ENCODE data around the gene EYA2. TPM values are rescaled to one million over a fixed set of nuclear protein-coding genes. Genes with fewer than 3 reads are reported as not detected.

EYA2 gene
- total RNA-seq, 4 donors from 2014 or later, result 0.47 to 4.1 (median 2.2) TPM

- peaks cover 0 to 2% (median 0%) of the 10 kb centered on the region in 3 donors for H3K9me3 ChIP-seq
- ATAC-seq, result no peak
- no peak for TF ChIP-seq POLR2A (IDR thresholded peaks at IDR 0.05)
Measured at GRCh38 chr20:47009784-47010183, 115.1 kb downstream of the EYA2 start.

DNA sequence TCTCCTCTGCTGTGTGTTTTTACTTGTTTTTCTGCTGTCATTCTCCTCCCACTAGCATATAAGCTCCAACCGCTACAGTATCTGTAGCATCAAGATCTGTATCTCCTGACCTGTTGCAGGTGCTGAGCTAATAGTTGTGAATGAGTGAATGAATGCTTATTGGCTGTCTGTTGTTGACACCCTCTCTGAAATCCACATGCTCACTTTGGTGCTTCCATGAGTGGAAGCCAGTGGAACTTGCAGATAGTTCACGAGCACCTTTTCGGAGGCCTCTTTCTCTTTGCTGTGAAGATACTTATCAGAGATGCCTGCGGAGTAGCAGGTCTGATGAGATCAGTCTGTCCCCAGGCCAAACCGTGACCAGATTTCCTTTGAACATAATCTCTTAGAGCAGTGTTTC, 117.3 kb downstream of the EYA2 start:
- no peak for ATAC-seq
- no peaks in the 10 kb centered on the region for H3K9me3 ChIP-seq
- no peak overlapping the region for H3K4me3 ChIP-seq
- 61 to 79% methylated on average over 5 of the region's 5 CpGs for WGBS, 2 donors (ENCODE audit: low coverage in 1 of 2)
- TF ChIP-seq EP300 (IDR thresholded peaks at IDR 0.05) (no peak), CTCF (IDR thresholded peaks at IDR 0.05) (no peak)
- no peaks in the 10 kb centered on the region for H3K27me3 ChIP-seq
- no peak overlapping the region for H3K27ac ChIP-seq
- no peaks in the 10 kb centered on the region for H3K36me3 ChIP-seq
- no peaks in the 10 kb centered on the region for H3K4me1 ChIP-seq

More at GRCh38 chr20:47009784-47010183, 115.1 kb downstream of the EYA2 start:
- no peak overlapping the region for H3K27ac ChIP-seq
- H3K36me3 ChIP-seq, result peaks cover 0 to 5% of the 10 kb centered on the region in 2 donors
- no peaks in the 10 kb centered on the region for H3K4me1 ChIP-seq
- H3K27me3 ChIP-seq, result peaks cover 3% of the 10 kb centered on the region
- H3K4me3 ChIP-seq, result no peak overlapping the region

- peaks cover 0 to 6% (median 0%) of the 10 kb centered on the region in 3 donors for H3K4me1 ChIP-seq
- no peaks in the 10 kb centered on the region for H3K27me3 ChIP-seq
- WGBS, 2 donors (ENCODE audit: low coverage in 1 of 2), result 69 to 85% methylated on average over 7 to 8 of the region's 8 CpGs
- no peak for TF ChIP-seq POLR2AphosphoS5 (IDR thresholded peaks at IDR 0.05)
- TF ChIP-seq POLR2A (IDR thresholded peaks at IDR 0.05), result no peak
- TF ChIP-seq CTCF (IDR thresholded peaks at IDR 0.05), result no peak
- no peak for TF ChIP-seq EP300 (IDR thresholded peaks at IDR 0.05)
- H3K4me3 ChIP-seq, result no peak overlapping the region
- no peak overlapping the region for H3K27ac ChIP-seq
- H3K9me3 ChIP-seq, result no peaks in the 10 kb centered on the region
- no peak for ATAC-seq
- H3K36me3 ChIP-seq, result no peaks in the 10 kb centered on the region
Measured at GRCh38 chr20:47013606-47014005, 119.0 kb downstream of the EYA2 start.

GRCh38 chr20:47016068-47016664, 121.5 kb downstream of the EYA2 start:
- H3K4me1 ChIP-seq, result peaks cover 0 to 29% (median 0%) of the 10 kb centered on the region in 3 donors
- no peak overlapping the region for H3K4me3 ChIP-seq

DNA sequence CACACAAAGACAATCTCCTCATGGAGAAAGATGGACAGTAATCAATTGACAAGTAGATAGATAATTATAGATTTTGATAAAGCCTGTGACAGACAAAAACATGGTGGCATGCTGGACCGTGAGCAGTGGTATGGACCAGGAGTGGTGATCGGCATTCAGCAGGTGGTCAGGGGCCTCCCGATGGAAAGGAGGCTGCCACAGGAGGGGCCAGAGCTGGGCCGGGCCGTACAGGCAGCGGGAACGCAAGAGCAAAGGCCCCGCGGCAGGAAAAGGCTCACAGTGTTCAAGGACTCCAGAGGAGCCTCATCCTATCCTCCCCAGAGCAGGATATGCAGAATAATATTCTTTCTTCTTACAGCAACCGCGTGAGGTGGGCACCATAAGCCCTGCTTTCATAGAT, 123.7 kb downstream of the EYA2 start:
- Histone ChIP-seq H3K27ac (no peak overlapping the region), H3K36me3 (no peaks in the 10 kb centered on the region), H3K9me3 (no peaks in the 10 kb centered on the region), H3K4me1 (peaks cover 0 to 29% (median 0%) of the 10 kb centered on the region in 3 donors), H3K4me3 (no peak overlapping the region), H3K27me3 (no peaks in the 10 kb centered on the region)
- ATAC-seq, result peak; percentile 12
- TF ChIP-seq CTCF (IDR thresholded peaks at IDR 0.05), result no peak
- 58 to 100% methylated on average over 1 to 2 of the region's 11 CpGs for WGBS, 2 donors (ENCODE audit: low coverage in 1 of 2)

More at GRCh38 chr20:47016068-47016664, 121.5 kb downstream of the EYA2 start:
- Histone ChIP-seq H3K36me3 (no peaks in the 10 kb centered on the region), H3K9me3 (no peaks in the 10 kb centered on the region), H3K27ac (no peak overlapping the region), H3K27me3 (no peaks in the 10 kb centered on the region)
- WGBS, 2 donors (ENCODE audit: low coverage in 1 of 2), result 83 to 96% methylated on average over 4 to 5 of the region's 8 CpGs
- no peak for ATAC-seq
- TF ChIP-seq EP300 (IDR thresholded peaks at IDR 0.05) (no peak), POLR2A (IDR thresholded peaks at IDR 0.05) (no peak), CTCF (IDR thresholded peaks at IDR 0.05) (no peak), POLR2AphosphoS5 (IDR thresholded peaks at IDR 0.05) (no peak)

Measured in gastroesophageal sphincter (tissue), 4 donors.